IMR-90 (cell line): ENCODE results near the gene RIMBP2. TPM values are rescaled to one million over a fixed set of nuclear protein-coding genes. Genes with fewer than 3 reads are reported as not detected.

ENCODE experiments used
- ATAC-seq: fragments of 200-7000 bp; cut with Tn5 transposase; 2 replicates; pipeline ENCODE4 v1.9.1; 2020; ENCODE audit warnings: low read depth, mild to moderate bottlenecking, moderate library complexity
- BruUV-seq: library from RNA; stranded (reverse); fragments of 400-500 nt; replicated peaks from 2 replicates; lab custom pipeline; 2021; lab: Mats Ljungman, UMichigan
- CTCF ChIA-PET: fragments of 300-600 bp; formaldehyde crosslinking; extraction: SDS; loops from one replicate; lab custom pipeline; 2021; ENCODE audit warnings: antibody characterized with exemption; lab: Yijun Ruan, JAX
- POLR2A ChIA-PET: fragments of 300-600 bp; sonication (Branson Sonifier 250); formaldehyde crosslinking; loops from one replicate; lab custom pipeline; 2022; ENCODE audit warnings: antibody characterized with exemption; ENCODE audit not compliant: unreplicated experiment; lab: Charles Lee
- DNase-seq: peaks from one replicate; pipeline ENCODE4 v3.0.0; 2013
- H2AFZ ChIP-seq: replicated peaks from 2 replicates; pipeline ENCODE3; 2013; ENCODE audit warnings: low read length, mild to moderate bottlenecking; ENCODE audit not compliant: poor library complexity
- H2AK5ac ChIP-seq: 2 replicates; pipeline ENCODE4 v1.6.1; 2013; ENCODE audit warnings: low read depth, low read length, inconsistent platforms
- H2AK9ac ChIP-seq: replicated peaks from 2 replicates; pipeline ENCODE3; 2013; ENCODE audit warnings: mild to moderate bottlenecking, low read depth, low read length, moderate library complexity; ENCODE audit not compliant: poor library complexity
- H2BK120ac ChIP-seq: 2 replicates; pipeline ENCODE4 v1.6.1; 2013; ENCODE audit warnings: low read depth, low read length, inconsistent platforms
- H2BK15ac ChIP-seq: 3 replicates; pipeline ENCODE4 v1.6.1; 2013; ENCODE audit warnings: low read depth, low read length, inconsistent platforms
- H2BK20ac ChIP-seq: 2 replicates; pipeline ENCODE4 v1.6.1; 2013; ENCODE audit warnings: low read depth, mild to moderate bottlenecking, inconsistent platforms, low read length, moderate library complexity
- H2BK5ac ChIP-seq: 2 replicates; pipeline ENCODE4 v1.6.1; 2013; ENCODE audit warnings: mild to moderate bottlenecking, low read depth, low read length, inconsistent platforms; ENCODE audit not compliant: poor library complexity, severe bottlenecking
- H3K14ac ChIP-seq: replicated peaks from 2 replicates; pipeline ENCODE4 v1.6.1; 2013; ENCODE audit warnings: low read depth, low read length, inconsistent platforms
- H3K18ac ChIP-seq: 2 replicates; pipeline ENCODE4 v1.6.1; 2013; ENCODE audit warnings: low read depth, low read length, control low read depth
- H3K23ac ChIP-seq: 2 replicates; pipeline ENCODE4 v1.6.1; 2013; ENCODE audit warnings: low read depth, low read length, inconsistent platforms
- H3K27ac ChIP-seq: 2 replicates; pipeline ENCODE4 v1.5.1; 2013; ENCODE audit warnings: mild to moderate bottlenecking, control low read depth, low read length; ENCODE audit not compliant: insufficient read depth
- H3K27me3 ChIP-seq: 2 replicates; pipeline ENCODE4 v1.6.1; 2013; ENCODE audit warnings: low read length; ENCODE audit not compliant: control insufficient read depth, insufficient read depth
- H3K36me3 ChIP-seq: 2 replicates; pipeline ENCODE4 v1.6.1; 2013; ENCODE audit warnings: low read length, mixed read lengths; ENCODE audit not compliant: control insufficient read depth, insufficient read depth
- H3K4ac ChIP-seq: 2 replicates; pipeline ENCODE4 v1.6.1; 2013; ENCODE audit warnings: low read depth, low read length, inconsistent platforms
- H3K4me1 ChIP-seq: 2 replicates; pipeline ENCODE4 v1.6.1; 2013; ENCODE audit warnings: low read length, mixed read lengths; ENCODE audit not compliant: control insufficient read depth, insufficient read depth
- H3K4me2 ChIP-seq: 2 replicates; pipeline ENCODE4 v1.6.1; 2013; ENCODE audit warnings: low read depth, mild to moderate bottlenecking, control low read depth, low read length, moderate library complexity
- H3K4me3 ChIP-seq: 2 replicates; pipeline ENCODE4 v1.5.1; 2013; ENCODE audit warnings: low read depth, mild to moderate bottlenecking, control low read depth, low read length, moderate library complexity; ENCODE audit not compliant: insufficient read depth
- H3K56ac ChIP-seq: 2 replicates; pipeline ENCODE4 v1.6.1; 2013; ENCODE audit warnings: low read length, inconsistent platforms; ENCODE audit not compliant: insufficient read depth; ENCODE audit errors: extremely low read depth
- H3K79me1 ChIP-seq, 2 experiments: 2 replicates each; pipeline ENCODE4 v1.6.1; 2013; ENCODE audit warnings: low read length in 2 of 2, inconsistent platforms in 1 of 2, low read depth in 1 of 2
- H3K9ac ChIP-seq: 2 replicates; pipeline ENCODE4 v1.6.1; 2013; ENCODE audit warnings: low read depth, low read length, control low read depth
- H3K9me1 ChIP-seq: 2 replicates; pipeline ENCODE4 v1.6.1; 2013; ENCODE audit warnings: low read length, inconsistent platforms; ENCODE audit not compliant: insufficient read depth
- H3K9me3 ChIP-seq: 2 replicates; pipeline ENCODE4 v1.6.1; 2013; ENCODE audit warnings: low read length; ENCODE audit not compliant: control insufficient read depth, insufficient read depth
- H4K20me1 ChIP-seq: 2 replicates; pipeline ENCODE4 v1.6.1; 2013; ENCODE audit warnings: low read length, inconsistent platforms; ENCODE audit not compliant: insufficient read depth
- H4K5ac ChIP-seq: 2 replicates; pipeline ENCODE4 v1.6.1; 2013; ENCODE audit warnings: mild to moderate bottlenecking, low read depth, low read length, control low read depth
- H4K8ac ChIP-seq, 2 experiments: 2 replicates each; pipeline ENCODE4 v1.6.1; 2013; ENCODE audit warnings: low read depth in 2 of 2, low read length in 2 of 2, control low read depth in 1 of 2, inconsistent platforms in 1 of 2
- H4K91ac ChIP-seq: 2 replicates; pipeline ENCODE4 v1.6.1; 2013; ENCODE audit warnings: low read depth, low read length, inconsistent platforms; ENCODE audit not compliant: insufficient read depth
- BHLHE40 ChIP-seq: fragments of 150-350 bp; IDR thresholded peaks from 2 replicates; pipeline ENCODE4 v1.6.1; 2016; ENCODE audit warnings: mild to moderate bottlenecking, low read depth, low read length
- CEBPB ChIP-seq: IDR thresholded peaks from 2 replicates; pipeline ENCODE4 v1.6.1; 2012; ENCODE audit warnings: low read depth, low read length, improper control_type of control experiment
- CHD1 ChIP-seq: IDR thresholded peaks from 2 replicates; pipeline ENCODE4 v1.6.1; 2012; ENCODE audit warnings: low read depth, low read length, improper control_type of control experiment
- CTCF ChIP-seq: conservative IDR thresholded peaks from 2 replicates; pipeline ENCODE4 v1.5.1; 2012; ENCODE audit warnings: mild to moderate bottlenecking, low read depth, low read length, improper control_type of control experiment
- ELK1 ChIP-seq: fragments of 150-350 bp; IDR thresholded peaks from 2 replicates; pipeline ENCODE4 v1.6.1; 2016; ENCODE audit warnings: low read depth, mild to moderate bottlenecking, low read length, moderate library complexity, borderline replicate concordance
- FOS ChIP-seq: fragments of 150-350 bp; IDR thresholded peaks from 2 replicates; pipeline ENCODE4 v1.6.1; 2016; ENCODE audit warnings: low read depth, low read length
- MAFK ChIP-seq: IDR thresholded peaks from 2 replicates; pipeline ENCODE4 v1.6.1; 2012; ENCODE audit warnings: low read depth, low read length, improper control_type of control experiment
- MAZ ChIP-seq: IDR thresholded peaks from 2 replicates; pipeline ENCODE4 v1.6.1; 2012; ENCODE audit warnings: low read depth, mild to moderate bottlenecking, low read length, improper control_type of control experiment, moderate library complexity, borderline replicate concordance
- MXI1 ChIP-seq: IDR thresholded peaks from 2 replicates; pipeline ENCODE4 v1.6.1; 2012; ENCODE audit warnings: low read depth, mild to moderate bottlenecking, low read length, moderate library complexity, borderline replicate concordance
- POLR2A ChIP-seq: IDR thresholded peaks from 2 replicates; pipeline ENCODE4 v1.6.1; 2012; ENCODE audit warnings: mild to moderate bottlenecking, low read depth, low read length
- RAD21 ChIP-seq: IDR thresholded peaks from 2 replicates; pipeline ENCODE4 v1.6.1; 2012; ENCODE audit warnings: low read length, improper control_type of control experiment
- RFX5 ChIP-seq: IDR thresholded peaks from 2 replicates; pipeline ENCODE4 v1.8.0; 2012; ENCODE audit warnings: low read depth, mild to moderate bottlenecking, low read length, moderate library complexity
- SMC3 ChIP-seq: fragments of 150-350 bp; IDR thresholded peaks from 2 replicates; pipeline ENCODE4 v1.6.1; 2016; ENCODE audit warnings: low read depth, mild to moderate bottlenecking, antibody characterized with exemption, low read length, moderate library complexity
- USF2 ChIP-seq: fragments of 150-350 bp; IDR thresholded peaks from 2 replicates; pipeline ENCODE4 v1.6.1; 2017; ENCODE audit warnings: mild to moderate bottlenecking, antibody characterized with exemption, low read length, low read depth
- WGBS, 2 experiments: methylation state at CpG; one replicate each; pipeline versions ENCODE4 v1.1.5 to v1.1.7; 2013; ENCODE audit warnings: missing lambda C conversion rate in 2 of 2; ENCODE audit not compliant: insufficient read length in 1 of 2; ENCODE audit errors: extremely low coverage in 2 of 2; 5-methylcytosine and 5-hydroxymethylcytosine counted together
- dilution Hi-C: fragments of 300-500 bp; cut with HindIII; formaldehyde crosslinking; loops from one replicate; pipeline ENCODE4 v1.14.3; 2018; ENCODE audit warnings: low sequenced_read_pairs; ENCODE audit not compliant: unreplicated experiment
- in situ Hi-C: fragments of 300-500 bp; cut with MboI; formaldehyde crosslinking; loops from 3 replicates; pipeline ENCODE4 v1.14.3; 2019; ENCODE audit warnings: low sequenced_read_pairs, inconsistent platforms, mixed read lengths
- intact Hi-C: fragments of 100-400 bp; cut with micrococcal nuclease; formaldehyde crosslinking; loops from 2 replicates; pipeline ENCODE4 v1.10.0; 2022
- polyA plus RNA-seq, 3 experiments: library from polyadenylated mRNA; depleted of rRNA; stranded (reverse); fragments of >200 nt; gene quantifications; 2 replicates each; pipeline ENCODE4 v1.2.3, GENCODE V29; 2012; ENCODE audit warnings: low replicate concordance in 1 of 3
- total RNA-seq: library from RNA; depleted of rRNA; stranded (reverse); fragments of >200 nt; gene quantifications from 2 replicates; pipeline ENCODE4 v1.2.3, GENCODE V29; 2012

Gene RIMBP2
- total and polyA plus RNA-seq, 2 of the 4 experiments (the other 2 are of a cell fraction): not detected

- DNase-seq (no peak), ATAC-seq (no peak)
- H4K20me1 ChIP-seq: no peaks in the 10 kb centered on the region
- no peak overlapping the region for H2BK5ac ChIP-seq
- H4K91ac ChIP-seq: no peak overlapping the region
- H3K27me3 ChIP-seq: no peaks in the 10 kb centered on the region
- no peaks in the 10 kb centered on the region for H3K79me1 ChIP-seq
- dilution Hi-C loops (no loop called here), intact Hi-C loops (no loop called here), in situ Hi-C loops (no loop called here)
- H2BK120ac ChIP-seq: no peak overlapping the region
- no peaks in the 10 kb centered on the region for H3K36me3 ChIP-seq
- H3K18ac ChIP-seq: no peak overlapping the region
- H2BK15ac ChIP-seq: no peak overlapping the region
- POLR2A ChIA-PET: no interaction called here
- no peaks in the 10 kb centered on the region for H3K4me1 ChIP-seq
- H3K27ac ChIP-seq: no peak overlapping the region
- peaks cover 41% of the 10 kb centered on the region for H3K9me3 ChIP-seq
- CTCF ChIA-PET: no interaction called here
- no peak overlapping the region for H2AK9ac ChIP-seq
- TF ChIP-seq MAZ: no peak
- no peak for TF ChIP-seq USF2
- no peak for TF ChIP-seq BHLHE40
- TF ChIP-seq ELK1: no peak
- TF ChIP-seq CTCF: no peak
- no peak for TF ChIP-seq MXI1
- TF ChIP-seq POLR2A: no peak
- TF ChIP-seq FOS: no peak
- TF ChIP-seq CHD1: no peak
- no peak for TF ChIP-seq SMC3
- TF ChIP-seq RAD21: no peak
- no peak for TF ChIP-seq MAFK
- TF ChIP-seq CEBPB: no peak
- no peak for TF ChIP-seq RFX5
- H3K9ac ChIP-seq: no peak overlapping the region
- no peak overlapping the region for H2BK20ac ChIP-seq
- H3K4me3 ChIP-seq: no peak overlapping the region
- no peak overlapping the region for H3K14ac ChIP-seq
- H4K5ac ChIP-seq: no peak overlapping the region
- H3K4ac ChIP-seq: no peak overlapping the region
- BruUV-seq: no TSS peak
- H3K9me1 ChIP-seq: no peaks in the 10 kb centered on the region
- H3K4me2 ChIP-seq: no peak overlapping the region
- no peak overlapping the region for H4K8ac ChIP-seq
- no peak overlapping the region for H3K23ac ChIP-seq
- WGBS, 2 experiments: 52% methylated on average over 3 of the region's 6 CpGs; no CpG with 5 or more reads in 1 of the 2 experiments
- H2AK5ac ChIP-seq: no peak overlapping the region
- H3K56ac ChIP-seq: no peak overlapping the region
- no peak overlapping the region for H2AFZ ChIP-seq
Observed at GRCh38 chr12:130421896-130422295, 294.2 kb downstream of the RIMBP2 start.
